Neural progenitor cell (in vitro differentiated cells): ENCODE results near the gene MRM3. TPM values are rescaled to one million over a fixed set of nuclear protein-coding genes. Genes with fewer than 3 reads are reported as not detected.
"Not testable (repeated sequence)": the region's sequence is repeated elsewhere in the genome, so short reads cannot be mapped to it uniquely, and the experiment has no call there.

Experiments used
- DNase-seq: peaks from one replicate; pipeline ENCODE4 v3.0.0-alpha.2; 2016; ENCODE audit warnings: low spot score
- H2AFZ ChIP-seq: fragments of 200-600 bp; sonication (generic); replicated peaks from 2 replicates; pipeline ENCODE4 v1.6.1; 2016; ENCODE audit warnings: antibody characterized with exemption
- H3F3A ChIP-seq: fragments of 200-600 bp; sonication (generic); 2 replicates; pipeline ENCODE4 v1.6.1; 2016; ENCODE audit warnings: antibody characterized with exemption, low read depth
- H3K27ac ChIP-seq: fragments of 200-600 bp; sonication (generic); 2 replicates; pipeline ENCODE4 v1.5.1; 2016; ENCODE audit warnings: mild to moderate bottlenecking
- H3K27me3 ChIP-seq: fragments of 200-600 bp; sonication (generic); 2 replicates; pipeline ENCODE4 v1.6.1; 2016; ENCODE audit warnings: mild to moderate bottlenecking, moderate library complexity
- H3K36me3 ChIP-seq: fragments of 200-600 bp; sonication (generic); 2 replicates; pipeline ENCODE4 v1.5.1; 2016
- H3K4me1 ChIP-seq: fragments of 200-600 bp; sonication (generic); 2 replicates; pipeline ENCODE4 v1.6.1; 2016; ENCODE audit warnings: mixed run types
- H3K4me2 ChIP-seq: fragments of 200-600 bp; sonication (generic); 2 replicates; pipeline ENCODE4 v1.6.1; 2016
- H3K4me3 ChIP-seq: fragments of 200-600 bp; sonication (generic); 2 replicates; pipeline ENCODE4 v1.5.1; 2016
- H3K79me2 ChIP-seq: fragments of 200-600 bp; sonication (generic); 2 replicates; pipeline ENCODE4 v1.6.1; 2016; ENCODE audit warnings: low read depth
- H3K9ac ChIP-seq: fragments of 200-600 bp; sonication (generic); 2 replicates; pipeline ENCODE4 v1.6.1; 2016
- H3K9me3 ChIP-seq: fragments of 200-600 bp; sonication (generic); 2 replicates; pipeline ENCODE4 v1.5.1; 2016; ENCODE audit warnings: low read depth
- H4K20me1 ChIP-seq: fragments of 200-600 bp; sonication (generic); 2 replicates; pipeline ENCODE4 v1.6.1; 2016; ENCODE audit warnings: low read depth
- H3K27ac Mint-ChIP-seq: 3 replicates; pipeline ENCODE4 v1.8.0; 2021; ENCODE audit warnings: mixed read lengths
- H3K27me3 Mint-ChIP-seq: 2 replicates; pipeline ENCODE4 v1.8.0; 2022; ENCODE audit warnings: low read depth, mild to moderate bottlenecking, inconsistent platforms, moderate library complexity, mixed read lengths; ENCODE audit not compliant: insufficient read depth
- H3K36me3 Mint-ChIP-seq: 3 replicates; pipeline ENCODE4 v1.8.0; 2021; ENCODE audit warnings: mixed read lengths
- H3K4me1 Mint-ChIP-seq: 3 replicates; pipeline ENCODE4 v1.8.0; 2021; ENCODE audit warnings: mixed read lengths
- H3K4me3 Mint-ChIP-seq: 3 replicates; pipeline ENCODE4 v1.8.0; 2021; ENCODE audit warnings: mild to moderate bottlenecking, moderate library complexity, mixed read lengths
- H3K9me3 Mint-ChIP-seq: 3 replicates; pipeline ENCODE4 v1.8.0; 2020; ENCODE audit warnings: mixed read lengths
- EZH2 ChIP-seq: fragments of 200-600 bp; sonication (generic); IDR thresholded peaks from 2 replicates; pipeline ENCODE4 v1.6.1; 2017; ENCODE audit warnings: antibody characterized with exemption, mild to moderate bottlenecking, moderate library complexity
- EZH2phosphoT487 ChIP-seq: fragments of 200-600 bp; sonication (generic); IDR thresholded peaks from 2 replicates; pipeline ENCODE4 v1.6.1; 2017; ENCODE audit warnings: antibody characterized with exemption
- total RNA-seq: library from RNA; depleted of rRNA; stranded (reverse); fragments of >200 nt; gene quantifications from 2 replicates; pipeline ENCODE4 v1.2.3, GENCODE V29; 2015; ENCODE audit warnings: low replicate concordance
- TF ChIP-seq, protein P1 (sequence below): fragments of 200-600 bp; sonication (generic); IDR thresholded peaks from 2 replicates; pipeline ENCODE4 v1.5.1; 2017; ENCODE audit warnings: antibody characterized with exemption, mild to moderate bottlenecking

MRM3 gene
- total RNA-seq, 1 donor from 2014 or later = 22.3 TPM

GRCh38 chr17:802901-803881, 21.0 kb downstream of the MRM3 start:
- DNase-seq = no peak
- Histone ChIP-seq H2AFZ (no peak overlapping the region), H3K9me3 (no peaks in the 10 kb centered on the region), H3K4me2 (no peak overlapping the region), H4K20me1 (peaks cover 20% of the 10 kb centered on the region), H3K4me3 (no peak overlapping the region), H3K36me3 (no peaks in the 10 kb centered on the region), H3K79me2 (no peaks in the 10 kb centered on the region), H3F3A (peaks cover 3% of the 10 kb centered on the region), H3K27me3 (no peaks in the 10 kb centered on the region), H3K4me1 (peaks cover 11% of the 10 kb centered on the region), H3K27ac (no peak overlapping the region), H3K9ac (no peak overlapping the region)
- Mint-ChIP-seq H3K27me3 (peaks cover 8% of the 10 kb centered on the region), H3K4me3 (peak overlapping the region; percentile 77), H3K4me1 (peaks cover 36% of the 10 kb centered on the region), H3K27ac (peak overlapping the region; percentile 95), H3K36me3 (peaks cover 9% of the 10 kb centered on the region), H3K9me3 (no peaks in the 10 kb centered on the region)
- TF ChIP-seq EZH2phosphoT487 (no peak), EZH2 (no peak)
- TF ChIP-seq, protein P1, sequence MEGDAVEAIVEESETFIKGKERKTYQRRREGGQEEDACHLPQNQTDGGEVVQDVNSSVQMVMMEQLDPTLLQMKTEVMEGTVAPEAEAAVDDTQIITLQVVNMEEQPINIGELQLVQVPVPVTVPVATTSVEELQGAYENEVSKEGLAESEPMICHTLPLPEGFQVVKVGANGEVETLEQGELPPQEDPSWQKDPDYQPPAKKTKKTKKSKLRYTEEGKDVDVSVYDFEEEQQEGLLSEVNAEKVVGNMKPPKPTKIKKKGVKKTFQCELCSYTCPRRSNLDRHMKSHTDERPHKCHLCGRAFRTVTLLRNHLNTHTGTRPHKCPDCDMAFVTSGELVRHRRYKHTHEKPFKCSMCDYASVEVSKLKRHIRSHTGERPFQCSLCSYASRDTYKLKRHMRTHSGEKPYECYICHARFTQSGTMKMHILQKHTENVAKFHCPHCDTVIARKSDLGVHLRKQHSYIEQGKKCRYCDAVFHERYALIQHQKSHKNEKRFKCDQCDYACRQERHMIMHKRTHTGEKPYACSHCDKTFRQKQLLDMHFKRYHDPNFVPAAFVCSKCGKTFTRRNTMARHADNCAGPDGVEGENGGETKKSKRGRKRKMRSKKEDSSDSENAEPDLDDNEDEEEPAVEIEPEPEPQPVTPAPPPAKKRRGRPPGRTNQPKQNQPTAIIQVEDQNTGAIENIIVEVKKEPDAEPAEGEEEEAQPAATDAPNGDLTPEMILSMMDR = no peak

DNA sequence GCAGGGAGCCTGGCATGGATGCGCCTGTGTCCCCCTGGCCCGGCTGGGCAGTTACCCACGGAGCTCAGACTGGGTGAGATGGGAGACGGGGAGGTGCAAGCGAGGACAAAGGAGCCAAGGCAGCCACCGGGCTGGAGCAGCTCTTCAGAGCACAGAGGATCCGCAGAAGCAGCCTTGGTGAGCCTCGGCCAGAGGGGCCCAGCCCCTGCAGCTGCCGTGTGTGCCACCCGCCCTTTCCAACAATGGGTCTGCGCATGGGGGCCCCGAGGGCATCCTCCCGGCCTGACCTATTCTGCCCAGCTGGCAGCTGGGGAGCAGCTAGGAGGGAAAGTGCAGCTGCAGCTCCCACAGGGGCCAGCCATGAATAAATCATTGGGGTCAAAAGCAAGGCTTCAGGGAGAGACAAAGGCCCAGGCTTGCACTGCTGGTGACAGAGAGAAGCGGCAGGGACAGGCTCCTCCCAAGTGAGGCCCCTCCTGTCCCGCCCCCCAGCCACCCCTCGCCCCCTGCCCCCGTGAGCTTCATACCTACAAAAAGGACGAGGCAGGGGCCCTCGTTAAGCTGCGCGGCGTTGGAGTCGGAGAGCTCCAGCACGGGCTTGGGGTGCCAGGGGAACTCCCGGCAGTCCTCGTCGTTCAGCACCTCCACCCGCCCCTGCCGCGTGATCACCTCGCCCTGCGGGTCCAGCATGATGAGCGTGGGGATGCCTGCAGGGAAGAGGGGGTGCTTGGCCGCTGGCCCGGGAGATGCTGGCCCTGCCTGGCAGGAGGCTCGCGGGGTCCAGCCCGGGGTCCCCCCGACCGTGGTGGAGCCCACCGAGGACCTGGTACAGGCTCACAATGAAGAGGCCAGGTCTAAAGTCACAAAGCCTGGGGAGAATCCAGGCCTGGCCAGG, 22.6 kb downstream of the MRM3 start:
- no peak overlapping the region for H3K4me3 ChIP-seq
- peaks cover 15% of the 10 kb centered on the region for H3K36me3 Mint-ChIP-seq
- H3K27me3 Mint-ChIP-seq = peaks cover 10% of the 10 kb centered on the region
- peak overlapping the region; percentile 95 for H3K27ac Mint-ChIP-seq
- no peaks in the 10 kb centered on the region for H3K27me3 ChIP-seq
- H3K4me3 Mint-ChIP-seq = peak overlapping the region; percentile 59
- peak overlapping the region; percentile 83 for H3K27ac ChIP-seq
- H3K4me1 ChIP-seq = peaks cover 11% of the 10 kb centered on the region
- no peak overlapping the region for H2AFZ ChIP-seq
- no peak overlapping the region for H3K9ac ChIP-seq
- H3K36me3 ChIP-seq = no peaks in the 10 kb centered on the region
- H3F3A ChIP-seq = peaks cover 3% of the 10 kb centered on the region
- no peaks in the 10 kb centered on the region for H3K9me3 ChIP-seq
- H4K20me1 ChIP-seq = peaks cover 20% of the 10 kb centered on the region
- H3K4me2 ChIP-seq = peak overlapping the region; percentile 45
- no peaks in the 10 kb centered on the region for H3K79me2 ChIP-seq
- DNase-seq = peak; percentile 48
- H3K9me3 Mint-ChIP-seq = no peaks in the 10 kb centered on the region
- TF ChIP-seq, protein P1 = no peak
- peaks cover 36% of the 10 kb centered on the region for H3K4me1 Mint-ChIP-seq

DNA sequence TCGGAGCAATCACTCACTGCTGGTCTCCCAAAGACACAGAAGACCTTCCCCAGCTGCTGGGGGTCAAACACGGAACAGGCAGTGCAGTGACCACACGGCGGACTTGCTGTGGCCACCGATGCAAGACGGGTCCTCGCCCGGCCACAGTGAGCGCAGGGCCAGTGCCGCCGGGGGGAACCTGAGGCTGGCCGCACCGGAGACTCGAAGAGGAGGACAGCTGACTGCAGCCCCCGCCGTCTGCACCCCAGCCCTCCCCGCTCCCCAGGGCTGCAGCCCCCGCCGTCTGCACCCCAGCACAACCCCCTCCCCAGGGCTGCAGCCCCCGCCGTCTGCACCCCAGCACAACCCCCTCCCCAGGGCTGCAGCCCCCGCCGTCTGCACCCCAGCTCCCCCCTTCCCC, 23.7 kb downstream of the MRM3 start:
- not testable (repeated sequence) for H3K9me3 ChIP-seq, H3K79me2 ChIP-seq, H3K27ac Mint-ChIP-seq, H3K4me2 ChIP-seq, DNase-seq, H3K9ac ChIP-seq, H3K4me3 Mint-ChIP-seq, H3F3A ChIP-seq, H3K36me3 ChIP-seq, H2AFZ ChIP-seq, H3K9me3 Mint-ChIP-seq, H3K4me3 ChIP-seq, H3K27ac ChIP-seq, H3K27me3 ChIP-seq
- Histone ChIP-seq H4K20me1 (peaks cover 20% of the 10 kb centered on the region), H3K4me1 (peaks cover 11% of the 10 kb centered on the region)
- Mint-ChIP-seq H3K4me1 (peaks cover 38% of the 10 kb centered on the region), H3K36me3 (peaks cover 17% of the 10 kb centered on the region), H3K27me3 (peaks cover 10% of the 10 kb centered on the region)
